K562 (cell line): ENCODE measurements around the gene LEMD1. TPM values are rescaled to one million over a fixed set of nuclear protein-coding genes. Genes with fewer than 3 reads are reported as not detected.
A peak's percentile ranks its signal among the peaks of the same experiment; 100 is the strongest.

Experiments
- ATAC-seq: fragments of 200-7000 bp; cut with Tn5 transposase; 3 replicates; pipeline ENCODE4 v1.9.1; 2020; ENCODE audit warnings: moderate library complexity
- BruUV-seq: library from RNA; stranded (reverse); fragments of 400-500 nt; replicated peaks from 2 replicates; lab custom pipeline; 2021; lab: Mats Ljungman, UMichigan
- CTCF ChIA-PET: fragments of 300-600 bp; formaldehyde crosslinking; extraction: SDS; loops from one replicate; lab custom pipeline; 2021; ENCODE audit warnings: low intra/inter-chr PET ratio; lab: Yijun Ruan, JAX
- POLR2A ChIA-PET: fragments of 300-600, 350-650 bp; sonication (Branson Sonifier 250); formaldehyde crosslinking; extraction: SDS; loops from one replicate; lab custom pipeline; 2021; ENCODE audit warnings: antibody characterized with exemption, inconsistent platforms; lab: Yijun Ruan, JAX
- DNase-seq, 4 experiments: peaks; one replicate each; pipeline versions ENCODE4 v3.0.0 to v3.0.0-alpha.2; 2011 to 2018; ENCODE audit warnings: low spot score in 3 of 4, mixed read lengths in 3 of 4; ENCODE audit errors: extremely low read depth in 1 of 4
- FAIRE-seq: peaks from 2 replicates; lab custom pipeline; 2011; peaks lifted over from hg19 to GRCh38; lab: Jason Lieb, UNC
- H2AFZ ChIP-seq: 2 replicates; pipeline ENCODE4 v1.6.0; 2011; ENCODE audit warnings: low read depth, low read length, control low read depth, inconsistent platforms
- H3K27ac ChIP-seq: fragments of 200-600 bp; 3 replicates; pipeline ENCODE4 v1.8.0; 2011; ENCODE audit warnings: low read depth, mild to moderate bottlenecking, control low read depth, inconsistent platforms, low read length, moderate library complexity, mixed read lengths; ENCODE audit errors: extremely low read depth
- H3K27me3 ChIP-seq, 2 experiments: fragments of 300-600 bp in 1 of 2; 2 replicates in 1 of 2; 3 replicates in 1 of 2; pipeline versions ENCODE4 v1.6.0 to v1.8.0; 2011; ENCODE audit warnings: inconsistent platforms in 2 of 2, low read length in 2 of 2, mild to moderate bottlenecking in 1 of 2, mixed read lengths in 1 of 2, moderate library complexity in 1 of 2; ENCODE audit not compliant: control insufficient read depth in 2 of 2, insufficient read depth in 2 of 2
- H3K36me3 ChIP-seq: fragments of 300-600 bp; 3 replicates; pipeline ENCODE4 v1.8.0; 2011; ENCODE audit warnings: mild to moderate bottlenecking, low read length, inconsistent platforms; ENCODE audit not compliant: control insufficient read depth, insufficient read depth
- H3K4me1 ChIP-seq, 2 experiments: fragments of 200-600 bp in 1 of 2; replicated peaks in 1 of 2; 2 replicates in 1 of 2; 3 replicates in 1 of 2; pipeline versions ENCODE4 v1.5.1 to v1.8.0; 2011; ENCODE audit warnings: inconsistent platforms in 2 of 2, low read length in 2 of 2, mild to moderate bottlenecking in 1 of 2, mixed read lengths in 1 of 2, moderate library complexity in 1 of 2; ENCODE audit not compliant: control insufficient read depth in 2 of 2, insufficient read depth in 2 of 2
- H3K4me2 ChIP-seq: 2 replicates; pipeline ENCODE4 v1.6.1; 2011; ENCODE audit warnings: low read length, control low read depth, inconsistent platforms, mixed read lengths; ENCODE audit not compliant: insufficient read depth
- H3K4me3 ChIP-seq: fragments of 200-600 bp; sonication (generic), shearing (Covaris generic); 2 replicates; pipeline ENCODE4 v1.5.1; 2016; ENCODE audit warnings: control low read depth, inconsistent platforms
- H3K79me2 ChIP-seq: fragments of 200-600 bp; 3 replicates; pipeline ENCODE4 v1.8.0; 2011; ENCODE audit warnings: low read length, inconsistent platforms; ENCODE audit not compliant: control insufficient read depth, insufficient read depth
- H3K9ac ChIP-seq, 2 experiments: 2 replicates each; pipeline versions ENCODE4 v1.6.0 to v1.6.1; 2011; ENCODE audit warnings: low read depth in 2 of 2, low read length in 2 of 2, control low read depth in 1 of 2, inconsistent platforms in 1 of 2, mild to moderate bottlenecking in 1 of 2, mixed read lengths in 1 of 2; ENCODE audit not compliant: insufficient read depth in 1 of 2
- H3K9me1 ChIP-seq: one replicate; pipeline ENCODE4 v1.6.0; 2011; ENCODE audit warnings: inconsistent platforms, mild to moderate bottlenecking, low read length, moderate library complexity; ENCODE audit not compliant: control insufficient read depth, insufficient read depth
- H3K9me3 ChIP-seq: replicated peaks from 2 replicates; pipeline ENCODE4 v1.5.1; 2011; ENCODE audit warnings: low read depth, low read length, inconsistent platforms; ENCODE audit not compliant: control insufficient read depth, insufficient read depth
- H4K20me1 ChIP-seq: replicated peaks from 2 replicates; pipeline ENCODE4 v1.6.1; 2011; ENCODE audit warnings: low read length, inconsistent platforms, mixed read lengths; ENCODE audit not compliant: control insufficient read depth, insufficient read depth
- BRD4 ChIP-seq: fragments of 200-600 bp; sonication (generic); IDR thresholded peaks from 2 replicates; pipeline ENCODE4 v1.6.1; 2017; ENCODE audit warnings: inconsistent platforms
- CAMTA2 ChIP-seq: fragments of 250-450 bp; sonication (Bioruptor Pico); conservative IDR thresholded peaks from 2 replicates; pipeline ENCODE4 v1.5.1; 2022
- CTCF ChIP-seq, 3 experiments: IDR thresholded peaks in 2 of 3; conservative IDR thresholded peaks in 1 of 3; 2 replicates each; pipeline ENCODE4 v1.5.1; 2011 to 2012; ENCODE audit warnings: low read length in 3 of 3, mild to moderate bottlenecking in 3 of 3, control low read depth in 2 of 3, improper control_type of control experiment in 1 of 3, inconsistent platforms in 1 of 3, low read depth in 1 of 3, mixed read lengths in 1 of 3, moderate library complexity in 1 of 3; ENCODE audit not compliant: insufficient read depth in 2 of 3
- GTF2E2 ChIP-seq: fragments of 200-800 bp; sonication (Bioruptor generic); IDR thresholded peaks from 2 replicates; pipeline ENCODE4 v1.6.1; 2016; ENCODE audit warnings: missing genetic modification characterization, missing compliant biosample characterization
- WGBS: fragments of 100-300 bp; shearing (Covaris generic); methylation state at CpG from one replicate; pipeline ENCODE4 v1.1.6; 2016; ENCODE audit warnings: low coverage, mixed read lengths; ENCODE audit not compliant: insufficient coverage; ENCODE audit errors: missing lambda C conversion rate; 5-methylcytosine and 5-hydroxymethylcytosine counted together
- in situ Hi-C: fragments of 300-500 bp; cut with MboI; formaldehyde crosslinking; loops from 4 replicates; pipeline ENCODE4 v1.15.0; 2018; ENCODE audit warnings: inconsistent platforms, mixed read lengths
- intact Hi-C: fragments of 100-400 bp; cut with micrococcal nuclease; formaldehyde crosslinking; loops from 2 replicates; pipeline ENCODE4 v1.14.2; 2022
- polyA plus RNA-seq, 8 experiments: library from polyadenylated mRNA; depleted of rRNA in 4 of 8; stranded (reverse) in 5 of 8; unstranded in 3 of 8; fragments of >200 nt; fragmentation: Nextera tagmentation in 2 of 8; fragmentation: Illumina TruSeq in 1 of 8; extraction: Ambion mirVana in 2 of 8; extraction: Trizol in 1 of 8; gene quantifications; 2 replicates each; pipeline versions ENCODE4 v1.2.1 to v1.2.3, GENCODE V29; 2011 to 2014; ENCODE audit warnings: inconsistent platforms in 1 of 8, missing spikeins in 1 of 8
- total RNA-seq, 7 experiments: library from RNA; depleted of rRNA in 6 of 7; stranded (reverse); fragments of >200 nt in 6 of 7; fragmentation: Illumina TruSeq in 2 of 7; extraction: Trizol in 2 of 7; gene quantifications; 2 replicates each; pipeline versions ENCODE4 v1.2.1 to v1.2.3, GENCODE V29; 2011 to 2021; ENCODE audit warnings: low replicate concordance in 1 of 7

The LEMD1 gene
- total and polyA plus RNA-seq, 9 of the 15 experiments (the other 6 are each of a cell fraction or from before 2014, with no cell fraction given) = 0.11 to 2.4 (median 0.57) TPM; not detected in 1

GRCh38 chr1:205339197-205339702, 82.6 kb downstream of the LEMD1 start:
- ATAC-seq (no peak), DNase-seq (no peak), FAIRE-seq (no peak)
- intact Hi-C loops (no loop called here), in situ Hi-C loops (no loop called here)
- TF ChIP-seq CAMTA2 = no peak
- no peak for TF ChIP-seq GTF2E2 (tag)
- no peak for TF ChIP-seq BRD4
- TF ChIP-seq CTCF (IDR thresholded peaks at IDR 0.05 in 2 of 3, conservative IDR thresholded peaks at IDR 0.05 in 1 of 3; ENCODE audit: insufficient read depth in 2 of 3, low read depth in 1 of 3, low read length in 3 of 3) = peak in 1 of 3 experiments; percentile 16; a peak in 2 of 6 replicates
- ChIA-PET POLR2A (no interaction called here), CTCF (no interaction called here)
- 15% methylated on average over 21 of the region's 21 CpGs for WGBS
- Histone ChIP-seq H3K79me2 (no peaks in the 10 kb centered on the region), H3K27ac (no peak overlapping the region), H2AFZ (no peak overlapping the region), H3K4me1 (peaks cover 4 to 13% of the 10 kb centered on the region in 2 experiments), H3K4me2 (no peak overlapping the region), H3K27me3 (peaks cover 25 to 68% of the 10 kb centered on the region in 2 experiments), H3K9me3 (no peaks in the 10 kb centered on the region), H3K9ac (no peak overlapping the region), H3K9me1 (no peaks in the 10 kb centered on the region), H3K36me3 (no peaks in the 10 kb centered on the region), H3K4me3 (no peak overlapping the region), H4K20me1 (peaks cover 12% of the 10 kb centered on the region; the same call in 1 of the 2 replicates)
- BruUV-seq = no TSS peak
